DMS53 (cell line): ENCODE results near the gene PTPN7.
A peak's percentile ranks its signal among the peaks of the same experiment; 100 is the strongest.

Source experiments
- DNase-seq: peaks from one replicate; lab custom pipeline; 2025; lab: John Stamatoyannopoulos, UW

Gene PTPN7

DNA sequence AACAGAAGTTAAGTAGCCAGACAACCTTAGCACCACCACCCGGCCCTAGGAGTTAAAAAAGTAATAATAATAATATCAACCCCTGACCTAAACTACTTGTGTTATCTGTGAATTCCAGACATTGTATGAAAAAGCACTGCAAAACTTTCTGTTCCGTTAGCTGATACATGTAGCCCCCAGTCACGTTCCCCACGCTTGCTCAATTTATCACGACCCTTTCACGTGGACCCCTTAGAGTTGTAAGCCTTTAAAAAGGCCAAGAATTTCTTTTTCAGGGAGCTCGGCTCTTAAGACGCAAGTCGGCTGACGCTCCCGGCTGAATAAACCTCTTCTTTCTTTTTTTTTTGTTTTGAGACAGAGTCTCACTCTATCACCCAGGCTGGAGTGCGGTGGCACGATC, 6.7 kb upstream of the PTPN7 start:
- DNase-seq, result peak; percentile 22

DNA sequence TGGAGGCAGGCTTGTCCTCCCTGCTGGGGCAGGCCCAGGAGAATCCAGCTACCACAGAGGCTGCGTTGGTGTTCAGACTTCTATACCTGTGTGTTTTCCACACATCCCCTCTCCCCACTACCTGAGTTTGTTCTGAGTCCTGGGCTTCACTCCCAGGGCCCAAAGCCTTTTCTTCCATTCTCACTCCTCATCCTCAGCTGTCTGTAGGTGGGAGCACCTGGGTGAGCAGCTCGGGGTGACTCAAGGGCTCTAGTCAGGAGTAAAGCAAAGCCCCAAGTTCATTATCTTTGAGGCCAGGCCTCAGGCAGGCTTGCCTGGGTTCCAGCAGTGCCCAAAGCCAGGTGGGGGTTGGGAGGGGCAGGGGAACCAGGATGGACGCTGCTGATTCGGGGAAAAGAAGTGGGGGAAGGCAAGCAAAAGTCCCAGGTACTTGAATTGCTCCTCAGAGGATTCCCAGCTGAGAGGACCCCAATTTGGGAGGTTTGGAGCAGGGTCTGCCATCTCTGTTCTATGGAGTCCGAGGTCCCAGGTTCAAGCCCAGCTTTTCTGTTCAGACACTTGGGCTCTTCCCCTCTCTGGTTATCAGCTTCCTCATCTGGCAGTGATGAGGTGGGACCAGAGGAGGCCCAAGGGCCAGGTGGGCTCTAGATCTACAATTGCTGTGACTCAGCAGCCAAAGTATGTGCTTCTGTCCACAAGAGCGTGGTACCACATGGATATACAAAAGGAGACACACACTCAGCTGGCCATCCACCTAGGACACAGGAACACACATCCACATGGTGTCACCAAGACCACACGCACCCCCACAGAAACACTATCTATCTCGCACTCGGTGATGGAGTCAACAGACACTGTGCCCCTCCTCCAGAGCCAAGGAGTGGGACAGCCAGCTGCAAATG, 5.8 kb upstream of the PTPN7 start:
- no peak for DNase-seq

GRCh38 chr1:202165267-202165941, 5.0 kb upstream of the PTPN7 start:
- no peak for DNase-seq

GRCh38 chr1:202164271-202165037, 4.1 kb upstream of the PTPN7 start:
- no peak for DNase-seq

DNA sequence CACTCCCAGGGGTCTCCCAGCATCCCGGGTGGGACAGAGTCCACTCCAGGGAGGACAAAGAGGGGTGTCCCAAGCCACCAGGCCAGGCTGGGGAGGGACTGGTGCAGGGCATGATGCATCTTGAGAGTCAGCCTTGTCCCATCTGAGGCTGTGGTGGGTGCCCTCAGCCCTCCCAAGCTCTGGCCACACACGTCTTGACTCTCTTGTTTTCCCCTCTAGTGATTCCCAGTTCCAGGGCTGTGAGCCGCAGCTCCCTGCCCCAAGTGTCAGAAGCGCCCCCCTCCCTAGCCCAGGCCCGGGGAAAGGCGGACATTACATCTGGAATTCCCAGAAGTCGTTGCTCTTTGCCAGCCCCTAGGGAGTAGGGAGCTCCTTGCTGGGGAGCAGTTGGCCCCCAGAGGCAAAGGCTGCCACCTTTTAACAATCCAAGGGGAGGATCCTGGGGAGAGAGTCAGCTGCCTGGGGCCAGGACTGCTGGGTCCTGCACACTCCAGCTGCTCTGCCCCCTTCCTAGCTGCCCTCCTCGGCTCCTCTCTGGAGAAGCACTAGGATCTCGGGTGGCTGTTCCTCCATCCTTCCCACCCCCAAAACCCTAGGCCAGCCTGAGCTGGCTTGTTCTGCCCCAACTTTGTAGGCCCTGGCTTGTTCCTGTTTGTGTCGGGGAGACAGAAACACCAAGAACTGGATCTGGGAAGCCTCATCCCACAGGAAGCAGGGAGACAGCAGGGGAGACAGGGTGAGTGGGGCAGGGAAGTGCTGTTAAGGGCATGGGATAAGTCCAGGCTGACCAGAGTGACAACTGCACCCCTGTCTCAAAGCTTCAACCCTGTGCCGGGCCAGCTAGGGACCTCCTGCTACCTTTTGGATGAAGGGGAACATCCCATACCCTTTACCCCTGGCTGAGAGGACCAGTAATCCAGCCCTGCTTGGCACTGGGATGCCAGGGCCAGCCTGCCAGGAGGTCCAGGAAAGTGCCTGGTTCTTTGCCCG, 3.2 kb upstream of the PTPN7 start:
- no peak for DNase-seq

DNA sequence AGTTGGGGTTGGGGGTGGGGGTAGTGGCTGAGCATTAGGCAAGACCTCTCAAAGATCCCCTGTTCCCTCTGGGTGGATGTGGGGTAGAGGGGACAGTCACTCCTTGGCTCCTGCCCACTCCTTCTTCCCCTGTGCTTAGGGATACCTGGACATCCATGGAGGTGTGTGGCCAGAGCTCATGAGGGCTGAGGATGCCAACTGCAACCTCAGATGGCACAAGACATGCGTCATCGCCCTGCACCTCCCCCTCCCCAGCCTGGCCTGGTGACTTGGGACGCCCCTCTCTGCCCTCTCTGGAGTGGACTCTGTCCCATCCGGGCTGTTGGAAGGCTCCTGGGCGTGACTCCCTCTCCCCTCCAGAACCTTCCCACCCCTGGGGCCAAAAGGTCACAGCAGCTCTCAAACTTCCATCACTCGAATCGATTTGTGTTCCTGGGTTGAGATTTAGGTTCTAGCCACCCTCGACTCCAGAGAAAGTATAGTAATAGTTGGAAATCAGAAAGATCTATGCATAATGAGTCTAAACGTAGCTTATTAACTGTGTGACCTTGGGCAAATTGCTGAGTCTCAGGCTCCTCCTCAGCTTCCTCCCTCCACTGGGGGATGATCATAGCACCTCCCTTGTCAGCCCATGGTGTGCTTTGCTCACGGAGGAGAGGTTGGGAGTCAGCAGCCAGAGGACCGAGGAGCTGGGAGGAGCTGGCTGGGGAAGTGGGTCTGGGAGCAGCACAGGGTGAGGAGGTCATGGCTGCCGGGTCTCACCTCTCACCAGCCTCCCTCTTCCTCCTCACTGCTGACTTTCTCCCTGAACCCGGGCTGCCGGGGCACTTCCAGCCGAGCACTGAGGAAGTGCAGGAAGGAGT, 2.2 kb upstream of the PTPN7 start:
- DNase-seq, result no peak

DNA sequence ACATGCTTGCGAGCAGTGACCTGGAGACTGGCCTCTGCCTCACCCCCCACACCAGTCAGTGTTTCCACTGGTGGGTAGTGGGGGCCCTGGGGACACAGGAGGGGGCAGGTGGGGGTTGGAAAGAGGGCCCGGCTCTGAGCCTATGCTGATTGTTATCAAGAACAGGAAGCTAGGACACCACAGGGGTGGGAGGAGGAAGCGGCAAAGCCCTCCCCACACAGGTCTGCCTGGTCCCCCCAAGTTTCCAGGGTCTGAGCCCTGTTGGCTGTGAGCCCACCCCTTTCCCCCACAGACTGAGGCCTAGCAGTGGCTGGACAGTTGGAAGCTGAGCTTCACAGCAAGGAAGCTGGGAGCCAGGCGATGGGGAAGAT, 1.6 kb upstream of the PTPN7 start:
- no peak for DNase-seq

DNA sequence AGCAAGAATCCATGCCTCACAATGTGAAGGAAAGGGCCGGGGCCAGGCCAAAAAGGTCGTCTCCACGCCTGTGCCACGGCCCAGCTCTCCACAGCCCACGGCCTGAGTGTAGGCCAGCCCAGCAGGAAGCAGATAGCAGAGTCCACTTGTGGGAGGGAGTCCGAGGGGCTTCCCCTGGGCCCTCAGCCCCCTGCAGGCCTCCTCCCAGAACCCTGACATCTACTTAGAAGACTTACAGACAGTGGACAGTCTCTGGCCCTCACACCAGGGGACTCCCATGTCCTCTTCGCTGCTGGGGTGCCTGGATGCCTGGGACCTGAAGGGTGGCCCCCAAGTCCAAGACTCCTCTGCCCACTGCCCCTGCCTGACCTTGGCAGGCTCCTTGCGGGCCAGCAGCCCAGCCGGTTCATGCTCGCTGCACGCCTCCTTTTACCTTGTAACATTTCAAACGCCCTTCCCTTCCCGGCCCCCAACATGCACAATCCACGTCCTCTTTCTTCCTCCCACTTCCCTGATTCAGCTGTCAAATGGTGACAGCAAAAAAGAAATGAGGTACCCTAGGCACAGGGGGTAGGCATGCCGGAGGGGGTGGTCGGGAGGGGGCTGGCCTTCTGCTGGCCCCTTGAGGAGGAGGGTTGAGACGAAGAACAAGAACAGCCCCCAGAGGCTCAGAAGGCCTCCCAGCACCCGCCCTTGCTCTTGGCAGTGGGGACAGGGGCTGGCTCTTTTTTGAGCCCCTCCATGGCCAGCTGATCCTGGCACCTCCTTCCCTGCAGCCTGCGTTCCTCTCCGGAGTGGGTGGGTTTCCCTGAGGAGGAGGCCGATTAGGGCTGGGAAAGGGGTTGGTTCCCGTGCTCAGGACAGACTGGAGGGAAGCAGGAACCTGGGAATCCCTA, 997 bp upstream of the PTPN7 start:
- no peak for DNase-seq

DNA sequence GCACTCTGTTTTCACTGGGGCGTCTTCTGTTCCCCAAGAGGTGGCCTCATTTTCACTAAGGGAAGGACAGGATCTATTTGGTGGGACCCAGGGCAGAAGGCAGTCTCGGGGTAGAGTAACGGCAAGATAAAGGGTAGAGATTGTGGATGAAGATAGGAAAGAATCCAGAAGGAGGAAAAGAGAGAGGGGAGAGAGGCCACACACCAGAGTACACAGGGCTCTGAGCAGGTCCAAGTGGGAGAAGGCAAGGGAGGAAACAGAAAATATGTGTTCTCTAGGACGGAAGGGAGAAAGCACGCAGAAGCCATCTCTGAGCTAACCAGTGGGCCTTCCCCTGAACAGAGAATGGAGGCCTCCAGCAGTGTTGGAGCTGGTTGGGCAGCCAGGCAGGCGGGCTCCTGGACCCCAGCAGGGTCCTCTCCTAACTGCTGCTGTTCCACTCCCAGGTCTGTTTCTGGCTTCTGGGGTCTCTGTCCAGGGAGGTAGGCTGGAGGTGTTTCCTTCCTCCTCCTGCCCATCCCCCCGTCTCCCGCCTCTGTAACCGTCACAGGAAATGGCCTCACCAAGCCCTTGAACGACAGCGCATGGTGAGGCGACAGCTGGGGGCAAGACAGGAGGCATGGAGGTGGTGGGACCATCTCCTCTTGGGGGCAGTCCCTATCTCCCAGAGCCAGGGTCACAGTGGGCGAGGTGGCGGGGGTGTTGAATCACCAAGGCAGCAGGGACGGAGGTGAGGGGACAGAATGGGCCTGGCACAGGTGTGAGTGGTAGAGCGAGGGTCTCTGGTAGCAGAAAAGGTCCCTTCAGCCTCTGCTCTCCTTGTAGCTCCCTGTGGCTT, 649 bp downstream of the PTPN7 start:
- no peak for DNase-seq

GRCh38 chr1:202158810-202159533, 1.4 kb downstream of the PTPN7 start:
- DNase-seq, result no peak

DNA sequence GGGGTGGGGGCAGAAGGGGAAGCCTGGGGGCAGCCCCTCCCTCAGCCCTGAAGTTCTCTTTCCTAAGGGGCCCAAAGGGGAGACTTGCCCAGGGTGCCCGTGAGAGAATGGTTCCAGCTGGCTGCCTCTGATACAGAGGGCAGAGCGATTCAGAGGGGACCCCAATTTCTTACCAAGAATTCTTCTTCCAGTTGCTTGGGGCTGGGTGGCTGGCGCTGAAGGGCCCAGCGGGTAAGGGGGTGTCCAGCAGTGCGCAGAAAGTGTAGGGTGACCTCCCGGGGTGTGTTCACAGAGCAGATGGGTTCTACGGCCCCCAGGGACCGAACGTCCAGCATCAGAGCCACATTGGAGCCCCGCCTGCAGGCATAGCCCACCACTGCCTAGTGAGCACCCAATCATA, 2.5 kb downstream of the PTPN7 start:
- no peak for DNase-seq

- DNase-seq, result no peak
Measured at GRCh38 chr1:202156590-202156989, 3.8 kb downstream of the PTPN7 start.

DNA sequence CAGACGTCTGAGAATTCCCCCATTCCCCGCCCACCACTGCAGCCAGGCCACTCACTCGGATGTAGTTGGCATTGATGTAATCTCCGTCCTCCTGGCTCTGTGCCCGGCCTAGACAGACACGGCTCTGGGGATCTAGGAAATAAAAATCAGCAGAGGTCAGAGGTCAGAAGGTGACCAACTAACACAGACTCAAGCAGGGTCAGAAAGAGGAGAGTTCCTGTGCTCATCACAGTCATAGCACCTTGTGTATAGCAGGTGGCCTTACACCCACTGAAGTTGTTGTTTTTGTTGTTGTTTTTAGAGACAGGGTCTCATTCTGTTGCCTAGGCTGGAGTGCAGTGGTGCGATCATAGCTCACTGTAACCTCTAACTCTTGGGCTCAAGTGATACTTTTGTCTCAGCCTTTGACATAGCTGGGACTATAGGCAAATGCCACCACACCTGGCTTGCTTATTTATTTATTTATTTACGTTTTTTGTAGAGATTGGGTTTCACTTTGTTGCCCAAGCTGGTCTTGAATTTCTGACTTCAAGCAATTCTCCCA, 4.9 kb downstream of the PTPN7 start:
- peak; percentile 73 for DNase-seq

GRCh38 chr1:202154766-202155477, 5.5 kb downstream of the PTPN7 start:
- peak; percentile 91 for DNase-seq

DNA sequence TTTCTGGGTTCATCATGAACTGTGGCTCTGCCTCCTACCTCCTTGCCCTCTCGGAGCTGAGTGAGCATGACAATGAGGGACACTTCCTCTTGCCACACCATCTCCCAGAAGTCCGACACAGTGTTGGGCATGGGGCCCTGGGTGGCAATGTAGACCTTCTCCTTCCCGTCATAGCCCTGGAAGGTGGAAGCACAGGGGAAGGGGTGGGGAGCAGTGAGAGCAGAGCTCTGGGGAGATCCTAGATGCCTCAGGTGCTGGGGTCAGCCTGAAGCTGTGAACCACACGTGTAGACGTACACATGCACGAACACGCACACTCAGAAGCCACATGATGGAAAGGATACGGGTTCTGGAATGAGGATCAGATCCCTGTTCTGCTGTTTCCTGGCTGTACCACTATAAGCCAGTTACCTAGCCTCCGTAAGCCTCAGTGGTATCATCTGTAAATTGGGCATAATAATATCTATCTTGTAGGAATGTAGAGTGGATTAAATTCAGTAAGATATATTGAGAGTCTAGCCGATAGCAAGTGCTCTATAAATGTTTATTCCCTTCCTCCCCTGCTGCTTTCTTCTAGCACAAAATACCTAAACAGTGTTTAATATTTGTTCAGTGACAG, 6.1 kb downstream of the PTPN7 start:
- DNase-seq, result no peak

DNA sequence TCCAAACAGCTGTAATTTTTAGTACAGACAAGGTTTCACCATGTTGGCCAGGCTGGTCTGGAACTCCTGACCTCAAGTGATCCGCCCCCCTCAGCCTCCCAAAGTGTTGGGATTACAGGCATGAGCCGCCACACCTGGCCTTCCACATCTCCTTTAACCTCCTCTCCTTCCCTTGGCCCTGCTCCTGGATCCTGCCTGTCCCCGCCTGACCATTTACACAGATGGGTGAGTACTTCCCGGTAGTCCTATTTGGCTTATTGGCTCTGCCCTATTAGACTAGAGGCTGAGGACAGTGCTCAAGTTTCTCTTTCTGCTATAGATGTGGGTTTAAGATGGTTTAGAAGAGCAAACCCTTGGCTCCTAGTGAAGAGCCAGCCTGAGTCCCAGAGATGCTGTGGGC, 7.1 kb downstream of the PTPN7 start:
- no peak for DNase-seq

DNA sequence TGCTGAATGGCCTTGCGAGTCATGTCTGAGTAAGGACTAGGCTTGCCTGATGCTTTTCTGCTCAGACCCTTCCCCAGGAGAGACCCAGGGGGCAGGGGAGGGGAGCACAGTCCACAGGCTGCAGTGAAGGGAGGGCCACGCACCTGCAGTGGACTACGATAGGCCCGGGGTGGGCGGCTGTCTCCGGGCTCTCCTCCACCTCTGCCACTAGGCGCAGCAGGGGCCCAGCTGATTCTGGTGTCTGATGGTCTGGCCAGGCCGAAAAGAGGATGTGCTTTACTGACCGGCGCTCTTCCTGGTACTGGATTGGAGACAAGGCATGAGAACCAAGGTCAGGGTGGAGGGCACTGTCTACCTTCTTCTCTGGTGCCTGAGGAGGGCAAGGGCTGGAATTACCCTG, 8.0 kb downstream of the PTPN7 start:
- no peak for DNase-seq
